Ovary (tissue), 3 donors: ENCODE results near the gene IP6K3.

ENCODE experiments used
- CTCF ChIP-seq, 3 donors: fragments of 450-650 bp in 2 of 3; fragments of 200-600 bp in 1 of 3; IDR thresholded peaks; one replicate each; pipeline versions ENCODE4 v1.5.1 to v1.8.0; 2016 to 2022; ENCODE audit warnings: antibody characterized with exemption in 3 of 3, mild to moderate bottlenecking in 1 of 3
- EP300 ChIP-seq: sonication (generic); formaldehyde crosslinking; IDR thresholded peaks from one replicate; pipeline ENCODE4 v1.6.1; 2017; ENCODE audit warnings: antibody characterized with exemption
- POLR2A ChIP-seq: fragments of 450-650 bp; IDR thresholded peaks from one replicate; pipeline ENCODE4 v1.6.1; 2017; ENCODE audit warnings: antibody characterized with exemption, mild to moderate bottlenecking, moderate library complexity
- donor health status: DM: no; HTN: no; CAD: no.

GRCh38 chr6:33732385-33732784 lies 14.3 kb downstream of the IP6K3 start:
- TF ChIP-seq POLR2A: no peak
- TF ChIP-seq CTCF (IDR thresholded peaks at IDR 0.05): no peak
- no peak for TF ChIP-seq EP300
